OCI-LY3 (cell line): ENCODE measurements around the gene HYCC2.
"Not testable (repeated sequence)": the region's sequence is repeated elsewhere in the genome, so short reads cannot be mapped to it uniquely, and the experiment has no call there.

Experiments used
- CTCF ChIP-seq: fragments of 200-600, 300-600 bp; sonication (generic); IDR thresholded peaks from 2 replicates; pipeline ENCODE4 v1.5.1; 2014; ENCODE audit warnings: antibody characterized with exemption, low read length, low read depth
- EZH2phosphoT487 ChIP-seq: fragments of 200-600 bp; shearing (Covaris generic); IDR thresholded peaks from 2 replicates; pipeline ENCODE4 v1.6.1; 2018; ENCODE audit warnings: antibody characterized with exemption, mixed run types, low read depth

- TF ChIP-seq CTCF, EZH2phosphoT487: not testable (repeated sequence)
These were observed 37.1 kb downstream of the HYCC2 start for GRCh38 chr2:201034355-201034754.
